Muscle of leg (tissue), 11 donors: ENCODE data around the gene TP53I11. TPM values are rescaled to one million over a fixed set of nuclear protein-coding genes. Genes with fewer than 3 reads are reported as not detected.

Experiments used
- DNase-seq: peaks from one replicate; pipeline ENCODE4 v3.0.0; 2013
- H3K27ac ChIP-seq: one replicate; pipeline ENCODE4 v1.5.1; 2013; ENCODE audit warnings: mild to moderate bottlenecking, low read length, control low read depth
- H3K27me3 ChIP-seq: one replicate; pipeline ENCODE4 v1.6.1; 2013; ENCODE audit warnings: low read length; ENCODE audit not compliant: control insufficient read depth, insufficient read depth
- H3K36me3 ChIP-seq: one replicate; pipeline ENCODE4 v1.6.1; 2013; ENCODE audit warnings: low read length; ENCODE audit not compliant: control insufficient read depth, insufficient read depth
- H3K4me1 ChIP-seq: one replicate; pipeline ENCODE4 v1.6.1; 2013; ENCODE audit warnings: low read length; ENCODE audit not compliant: control insufficient read depth, insufficient read depth
- H3K4me3 ChIP-seq: one replicate; pipeline ENCODE4 v1.5.1; 2013; ENCODE audit warnings: low read length, control low read depth
- H3K9me3 ChIP-seq: replicated peaks from 2 replicates; pipeline ENCODE4 v1.6.1; 2013; ENCODE audit warnings: low read depth, low read length; ENCODE audit not compliant: control insufficient read depth
- WGBS: methylation state at CpG from one replicate; pipeline ENCODE4 v1.1.5; 2013; ENCODE audit warnings: missing lambda C conversion rate; ENCODE audit not compliant: insufficient coverage; 5-methylcytosine and 5-hydroxymethylcytosine counted together
- polyA plus RNA-seq, 8 donors: library from polyadenylated mRNA; unstranded; fragments of 120-200 nt; gene quantifications; one replicate each; pipeline versions ENCODE4 v1.2.1 to v1.2.3, GENCODE V29; 2013; ENCODE audit warnings: inconsistent platforms in 1 of 8, low replicate concordance in 1 of 8; ENCODE audit not compliant: insufficient read length in 8 of 8, insufficient read depth in 1 of 8
- total RNA-seq: library from RNA; stranded (reverse); fragments of 120-200 nt; gene quantifications from one replicate; pipeline ENCODE4 v1.2.4, GENCODE V29; 2013

Gene TP53I11
- total and polyA plus RNA-seq, 9 donors, result 14.7 to 56.1 (median 46.3) TPM

GRCh38 chr11:44949160-44950030, 1.3 kb downstream of the TP53I11 start:
- WGBS, result 2% methylated on average over 23 of the region's 57 CpGs
- peak overlapping the region; percentile 74 for H3K4me3 ChIP-seq
- peaks cover 45% of the 10 kb centered on the region for H3K4me1 ChIP-seq
- no peaks in the 10 kb centered on the region for H3K9me3 ChIP-seq
- DNase-seq, result peak; percentile 59
- H3K27me3 ChIP-seq, result peaks cover 15% of the 10 kb centered on the region
- peak overlapping the region; percentile 62 for H3K27ac ChIP-seq
- H3K36me3 ChIP-seq, result no peaks in the 10 kb centered on the region

DNA sequence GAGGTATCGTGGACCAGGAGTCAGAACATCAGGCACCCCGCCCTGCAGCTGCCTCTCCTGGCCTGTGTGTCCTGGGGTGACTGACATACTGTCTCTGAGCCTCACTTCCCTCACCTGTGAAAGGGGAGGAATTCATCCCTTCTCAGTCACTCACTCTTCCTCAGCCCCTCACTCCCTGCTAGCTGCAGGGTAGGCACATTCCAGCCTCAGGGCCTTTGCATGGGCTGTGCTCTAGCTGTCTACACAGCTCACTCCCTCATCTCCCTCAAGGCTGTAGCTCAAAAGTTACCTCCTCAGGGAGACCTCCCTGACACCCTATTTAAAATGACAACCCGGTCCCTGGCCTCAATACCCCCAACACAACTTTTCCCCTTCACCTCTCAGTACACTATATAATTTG, 2.5 kb downstream of the TP53I11 start:
- Histone ChIP-seq H3K4me3 (no peak overlapping the region), H3K4me1 (peaks cover 57% of the 10 kb centered on the region), H3K27me3 (peaks cover 15% of the 10 kb centered on the region), H3K27ac (no peak overlapping the region), H3K36me3 (no peaks in the 10 kb centered on the region), H3K9me3 (no peaks in the 10 kb centered on the region)
- WGBS, result no CpG with 5 or more reads among the region's 3 CpGs
- DNase-seq, result no peak

DNA sequence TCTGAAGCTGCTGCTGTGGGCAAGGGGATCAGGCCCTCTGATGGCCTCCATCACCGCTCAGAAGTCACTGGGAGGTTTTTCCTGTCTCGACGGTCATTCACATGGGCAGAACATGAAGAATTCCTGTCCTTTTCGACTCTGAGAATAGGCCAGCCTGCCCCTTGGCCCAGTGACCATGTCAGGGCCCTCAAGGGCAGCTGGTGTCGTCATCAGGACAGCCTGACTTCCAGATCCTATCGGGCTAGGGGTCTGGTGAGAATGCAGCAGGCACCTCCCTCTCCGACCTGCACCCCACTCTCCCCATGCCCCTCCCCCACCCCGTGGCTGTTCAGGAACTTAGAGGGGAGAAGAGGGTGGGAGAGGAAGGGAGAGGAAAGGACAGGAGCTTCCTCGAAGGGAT, 3.6 kb downstream of the TP53I11 start:
- Histone ChIP-seq H3K4me1 (peaks cover 68% of the 10 kb centered on the region), H3K27me3 (peaks cover 12% of the 10 kb centered on the region), H3K27ac (no peak overlapping the region), H3K9me3 (no peaks in the 10 kb centered on the region), H3K36me3 (no peaks in the 10 kb centered on the region), H3K4me3 (no peak overlapping the region)
- peak; percentile 9 for DNase-seq
- WGBS, result 55% methylated on average over 5 of the region's 9 CpGs

DNA sequence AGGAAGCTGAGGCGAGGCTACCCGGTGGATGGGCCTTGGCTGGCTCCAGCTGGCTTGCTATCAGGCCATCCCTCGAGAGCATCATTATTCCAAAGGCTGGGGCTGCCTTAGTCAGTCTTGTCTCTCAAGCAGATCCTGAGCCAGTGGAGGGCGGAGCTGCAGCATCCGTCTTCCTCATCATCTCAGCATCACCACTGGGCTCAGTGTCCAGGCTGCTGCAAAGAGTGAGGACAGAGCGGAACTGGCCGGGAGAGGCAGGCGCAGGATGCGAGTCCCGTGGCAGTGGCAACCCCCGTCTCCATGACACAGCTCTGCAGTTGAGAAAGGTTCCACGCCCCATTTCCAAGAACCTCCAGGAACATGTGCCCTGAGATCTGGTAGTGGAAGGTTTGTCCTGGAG, 4.4 kb downstream of the TP53I11 start:
- 44% methylated on average over 12 of the region's 12 CpGs for WGBS
- peaks cover 74% of the 10 kb centered on the region for H3K4me1 ChIP-seq

GRCh38 chr11:44945666-44946065, 5.0 kb downstream of the TP53I11 start:
- WGBS, result 22% methylated on average over 10 of the region's 11 CpGs
- Histone ChIP-seq H3K27me3 (peaks cover 12% of the 10 kb centered on the region), H3K9me3 (no peaks in the 10 kb centered on the region), H3K27ac (peak overlapping the region; percentile 87), H3K4me3 (no peak overlapping the region), H3K4me1 (peaks cover 80% of the 10 kb centered on the region), H3K36me3 (no peaks in the 10 kb centered on the region)
- peak; percentile 85 for DNase-seq

More for the DNA sequence above, 4.4 kb downstream of the TP53I11 start:
- H3K9me3 ChIP-seq, result no peaks in the 10 kb centered on the region
- DNase-seq, result peak; percentile 97
- no peak overlapping the region for H3K4me3 ChIP-seq
- H3K36me3 ChIP-seq, result no peaks in the 10 kb centered on the region
- peak overlapping the region; percentile 87 for H3K27ac ChIP-seq
- peaks cover 12% of the 10 kb centered on the region for H3K27me3 ChIP-seq

- H3K27ac ChIP-seq, result peak overlapping the region; percentile 51
- H3K9me3 ChIP-seq, result no peaks in the 10 kb centered on the region
- no peak for DNase-seq
- H3K36me3 ChIP-seq, result no peaks in the 10 kb centered on the region
- H3K4me1 ChIP-seq, result peaks cover 87% of the 10 kb centered on the region
- peaks cover 9% of the 10 kb centered on the region for H3K27me3 ChIP-seq
- 20% methylated on average over 2 of the region's 3 CpGs for WGBS
- H3K4me3 ChIP-seq, result no peak overlapping the region
These were observed 5.8 kb downstream of the TP53I11 start for GRCh38 chr11:44944853-44945235.

DNA sequence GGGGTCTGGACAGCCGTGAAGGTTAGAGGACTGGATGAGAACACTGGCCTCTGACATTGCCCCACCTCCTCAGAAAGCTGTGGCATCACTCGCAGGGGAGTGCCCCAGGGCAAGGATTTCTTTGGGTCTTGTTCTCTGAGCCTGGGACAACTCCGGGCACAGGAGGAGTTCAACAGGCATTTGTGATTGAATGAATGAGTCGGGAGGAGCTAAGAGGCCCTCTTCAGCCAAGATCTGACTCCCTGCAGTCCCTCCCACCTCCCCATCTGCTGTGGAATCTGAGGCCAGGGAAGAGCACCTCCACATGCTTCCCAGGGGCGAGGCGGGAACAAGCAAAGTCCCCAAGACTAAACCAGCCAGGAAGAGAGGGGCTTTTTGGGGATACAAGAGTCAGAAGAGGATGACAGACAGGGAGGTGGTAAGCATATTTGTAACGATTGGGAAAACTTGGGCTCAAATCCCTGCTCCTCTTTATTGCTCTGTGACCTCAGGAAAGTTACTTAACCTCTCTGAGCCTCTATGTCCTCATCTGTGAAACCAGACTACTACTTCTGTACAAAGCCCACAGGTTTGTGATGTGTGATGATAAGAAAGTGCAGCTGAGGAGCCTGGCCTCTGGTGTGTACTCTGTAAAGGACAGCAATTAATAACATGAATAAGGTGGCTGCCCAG, 6.4 kb downstream of the TP53I11 start:
- Histone ChIP-seq H3K4me1 (peaks cover 89% of the 10 kb centered on the region), H3K27me3 (peaks cover 5% of the 10 kb centered on the region), H3K27ac (no peak overlapping the region), H3K4me3 (no peak overlapping the region), H3K9me3 (no peaks in the 10 kb centered on the region), H3K36me3 (no peaks in the 10 kb centered on the region)
- no CpG with 5 or more reads among the region's 7 CpGs for WGBS
- DNase-seq, result no peak

DNA sequence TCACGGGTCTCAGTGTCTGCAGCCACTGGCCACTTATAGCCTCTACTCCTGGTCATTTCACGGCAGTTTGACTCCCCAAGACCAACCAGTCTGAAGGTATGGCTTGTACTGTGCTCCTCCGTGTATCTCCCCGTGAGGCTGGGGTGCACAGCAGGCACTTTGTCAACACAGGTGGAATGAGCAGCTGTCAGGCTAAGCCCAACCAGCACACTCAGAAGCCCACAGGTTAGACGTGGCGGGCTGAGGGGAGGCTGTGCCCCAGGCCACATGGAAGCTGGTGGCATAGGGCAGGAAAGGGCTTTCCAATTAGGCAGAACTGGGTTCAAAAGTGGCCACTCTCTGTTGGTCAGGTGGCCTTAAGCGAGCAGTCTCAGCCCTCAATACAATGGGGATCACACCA, 7.0 kb downstream of the TP53I11 start:
- Histone ChIP-seq H3K9me3 (no peaks in the 10 kb centered on the region), H3K36me3 (no peaks in the 10 kb centered on the region), H3K4me1 (peaks cover 90% of the 10 kb centered on the region), H3K4me3 (no peak overlapping the region), H3K27me3 (peaks cover 3% of the 10 kb centered on the region), H3K27ac (no peak overlapping the region)
- no peak for DNase-seq
- WGBS, result 46% methylated on average over 4 of the region's 7 CpGs

GRCh38 chr11:44943118-44943517, 7.6 kb downstream of the TP53I11 start:
- Histone ChIP-seq H3K36me3 (no peaks in the 10 kb centered on the region), H3K4me3 (no peak overlapping the region), H3K27ac (no peak overlapping the region), H3K9me3 (no peaks in the 10 kb centered on the region), H3K27me3 (peaks cover under 1% of the 10 kb centered on the region), H3K4me1 (peaks cover 93% of the 10 kb centered on the region)
- 73% methylated on average over 1 of the region's 7 CpGs for WGBS
- DNase-seq, result peak; percentile 60
